ENCODE measurements around the gene TTC21A.
"Not testable (repeated sequence)": the region's sequence is repeated elsewhere in the genome, so short reads cannot be mapped to it uniquely, and the experiment has no call there.

Gene TTC21A

GRCh38 chr3:39169712-39170111, 62.2 kb downstream of the TTC21A start (continued):
- TF ChIP-seq ZNF221 (tag by site-specific recombination; IDR thresholded peaks at IDR 0.05; ENCODE audit: borderline replicate concordance) (no peak), ZNF704 (tag by site-specific recombination; IDR thresholded peaks at IDR 0.05) (no peak), ZNF776 (tag by site-specific recombination; IDR thresholded peaks at IDR 0.05; ENCODE audit: borderline replicate concordance) (no peak), ZNF239 (tag by site-specific recombination; IDR thresholded peaks at IDR 0.05) (no peak), PRDM6 (tag by site-specific recombination; IDR thresholded peaks at IDR 0.05) (no peak), ZNF433 (tag by site-specific recombination; IDR thresholded peaks at IDR 0.05; ENCODE audit: low read depth) (no peak), SP3 (tag by site-specific recombination; IDR thresholded peaks at IDR 0.05) (no peak), ZFP41 (tag by site-specific recombination; IDR thresholded peaks at IDR 0.05; ENCODE audit: borderline replicate concordance) (no peak), ZBTB8A (tag by site-specific recombination; IDR thresholded peaks at IDR 0.05) (no peak)

- CTCF ChIA-PET: no interaction called here
Observed at GRCh38 chr3:39170461-39170860, 63.0 kb downstream of the TTC21A start.

GRCh38 chr3:39170877-39171276, 63.4 kb downstream of the TTC21A start:
- H3K27ac ChIP-seq (ENCODE audit: extremely low read depth, low read depth, low read length); H3K36me3 ChIP-seq (ENCODE audit: control insufficient read depth in 2 of 2, insufficient read depth in 1 of 2, low read length in 2 of 2); H3K9me3 ChIP-seq (ENCODE audit: control insufficient read depth, insufficient read depth, low read depth, low read length); H3K4me1 ChIP-seq (ENCODE audit: control insufficient read depth, insufficient read depth, low read length); POLR2A ChIA-PET; H3K4me3 ChIP-seq (ENCODE audit: low read depth, low read length): not testable (repeated sequence)
- CTCF ChIA-PET: interaction anchor here (2.5 kb wide), 1 partner anchor 19 kb away, joined by 8 read pairs; no protein-coding TSS in a partner anchor

More at GRCh38 chr3:39170461-39170860, 63.0 kb downstream of the TTC21A start:
- Histone ChIP-seq H3K36me3 (ENCODE audit: control insufficient read depth in 2 of 2, insufficient read depth in 1 of 2, low read length in 2 of 2) (no peaks in the 10 kb centered on the region), H3K9me3 (ENCODE audit: control insufficient read depth, insufficient read depth, low read depth, low read length) (no peaks in the 10 kb centered on the region), H3K4me3 (ENCODE audit: low read depth, low read length) (no peak overlapping the region), H3K27ac (ENCODE audit: extremely low read depth, low read depth, low read length) (no peak overlapping the region), H3K4me1 (ENCODE audit: control insufficient read depth, insufficient read depth, low read length) (no peaks in the 10 kb centered on the region)
- POLR2A ChIA-PET: no interaction called here
- TF ChIP-seq ZBTB48 (tag by site-specific recombination; IDR thresholded peaks at IDR 0.05) (no peak), ZNF239 (tag by site-specific recombination; IDR thresholded peaks at IDR 0.05) (no peak), ZNF146 (tag by site-specific recombination; IDR thresholded peaks at IDR 0.05) (no peak), ZIC2 (tag by site-specific recombination; IDR thresholded peaks at IDR 0.05) (no peak), ZBTB6 (tag by site-specific recombination; IDR thresholded peaks at IDR 0.05) (no peak), MYNN (tag by site-specific recombination; IDR thresholded peaks at IDR 0.05; ENCODE audit: borderline replicate concordance) (no peak), SP3 (tag by site-specific recombination; IDR thresholded peaks at IDR 0.05) (no peak), PBX3 (CRISPR knock-in tag; IDR thresholded peaks at IDR 0.05) (no peak), ZNF521 (tag by site-specific recombination; IDR thresholded peaks at IDR 0.05) (no peak), ZNF132 (tag by site-specific recombination; IDR thresholded peaks at IDR 0.05; ENCODE audit: borderline replicate concordance) (no peak), ZNF248 (tag by site-specific recombination; IDR thresholded peaks at IDR 0.05) (no peak), ZNF350 (tag by site-specific recombination; IDR thresholded peaks at IDR 0.05) (no peak), ZNF221 (tag by site-specific recombination; IDR thresholded peaks at IDR 0.05; ENCODE audit: borderline replicate concordance) (no peak), ZNF280D (tag by site-specific recombination; IDR thresholded peaks at IDR 0.05) (no peak), KLF16 (tag by site-specific recombination; IDR thresholded peaks at IDR 0.05) (no peak), ZNF529 (tag by site-specific recombination; IDR thresholded peaks at IDR 0.05; ENCODE audit: insufficient replicate concordance) (no peak), MEIS1 (CRISPR knock-in tag; IDR thresholded peaks at IDR 0.05; ENCODE audit: borderline replicate concordance) (no peak), GLIS1 (tag by site-specific recombination; IDR thresholded peaks at IDR 0.05) (no peak)
